Endothelial cell of umbilical vein (primary cell): ENCODE results near the gene SPTY2D1. TPM values are rescaled to one million over a fixed set of nuclear protein-coding genes. Genes with fewer than 3 reads are reported as not detected.
"Not testable (repeated sequence)": the region's sequence is repeated elsewhere in the genome, so short reads cannot be mapped to it uniquely, and the experiment has no call there.

Experiments used
- BruUV-seq: library from RNA; stranded (reverse); fragments of 400-500 nt; replicated peaks from 2 replicates; lab custom pipeline; 2021; lab: Mats Ljungman, UMichigan
- CTCF ChIA-PET: fragments of 300-600, 350-600 bp; sonication (Branson Sonifier 250); formaldehyde crosslinking; loops from one replicate; lab custom pipeline; 2021; ENCODE audit warnings: antibody characterized with exemption, inconsistent platforms; lab: Charles Lee
- POLR2A ChIA-PET: fragments of 300-600, 350-600 bp; sonication (Branson Sonifier 250); formaldehyde crosslinking; loops from one replicate; lab custom pipeline; 2021; ENCODE audit warnings: antibody characterized with exemption, inconsistent platforms; lab: Charles Lee
- DNase-seq: peaks from one replicate; pipeline ENCODE4 v3.0.0-alpha.2; 2011; ENCODE audit warnings: low read depth, low spot score
- FAIRE-seq: peaks from 2 replicates; lab custom pipeline; 2011; peaks lifted over from hg19 to GRCh38; lab: Jason Lieb, UNC
- H2AFZ ChIP-seq: 2 replicates; pipeline ENCODE4 v1.6.0; 2012; ENCODE audit warnings: low read depth, low read length, control low read depth, inconsistent platforms
- H3K27ac ChIP-seq: 2 replicates; pipeline ENCODE4 v1.5.1; 2011; ENCODE audit warnings: low read depth, mild to moderate bottlenecking, control low read depth, low read length, moderate library complexity; ENCODE audit not compliant: insufficient read depth
- H3K27me3 ChIP-seq, 2 experiments: 2 replicates each; pipeline versions ENCODE4 v1.6.0 to v1.6.1; 2011; ENCODE audit warnings: low read length in 2 of 2, mixed read lengths in 1 of 2; ENCODE audit not compliant: control insufficient read depth in 2 of 2, insufficient read depth in 2 of 2
- H3K36me3 ChIP-seq, 2 experiments: 2 replicates in 1 of 2; 3 replicates in 1 of 2; pipeline ENCODE4 v1.5.1; 2011; ENCODE audit warnings: low read length in 2 of 2, mild to moderate bottlenecking in 1 of 2, moderate library complexity in 1 of 2; ENCODE audit not compliant: control insufficient read depth in 2 of 2, insufficient read depth in 2 of 2; ENCODE audit errors: extremely low read depth in 1 of 2
- H3K4me1 ChIP-seq: 3 replicates; pipeline ENCODE4 v1.5.1; 2011; ENCODE audit warnings: mild to moderate bottlenecking, low read length; ENCODE audit not compliant: control insufficient read depth, insufficient read depth; ENCODE audit errors: extremely low read depth
- H3K4me2 ChIP-seq: 2 replicates; pipeline ENCODE4 v1.6.1; 2011; ENCODE audit warnings: low read length, control low read depth, mixed read lengths; ENCODE audit not compliant: insufficient read depth
- H3K4me3 ChIP-seq, 3 experiments: fragments of 200-600 bp in 1 of 3; sonication (generic), shearing (Covaris generic) in 1 of 3; replicated peaks in 1 of 3; 2 replicates each; pipeline ENCODE4 v1.5.1; 2011 to 2016; ENCODE audit warnings: control low read depth in 3 of 3, low read length in 3 of 3, mild to moderate bottlenecking in 2 of 3, inconsistent platforms in 1 of 3, low read depth in 1 of 3, moderate library complexity in 1 of 3; ENCODE audit not compliant: insufficient read depth in 1 of 3
- H3K79me2 ChIP-seq: 2 replicates; pipeline ENCODE4 v1.6.0; 2012; ENCODE audit warnings: low read length, inconsistent platforms; ENCODE audit not compliant: control insufficient read depth, insufficient read depth
- H3K9ac ChIP-seq: replicated peaks from 2 replicates; pipeline ENCODE3; 2011; ENCODE audit warnings: low read length, control low read depth; ENCODE audit not compliant: insufficient read depth; ENCODE audit errors: extremely low read depth
- H3K9me1 ChIP-seq: replicated peaks from 3 replicates; pipeline ENCODE4 v1.6.0; 2011; ENCODE audit warnings: mild to moderate bottlenecking, low read length; ENCODE audit not compliant: control insufficient read depth, insufficient read depth; ENCODE audit errors: extremely low read depth
- H3K9me3 ChIP-seq: replicated peaks from 2 replicates; pipeline ENCODE4 v1.5.1; 2012; ENCODE audit warnings: low read length, inconsistent platforms; ENCODE audit not compliant: control insufficient read depth, insufficient read depth
- H4K20me1 ChIP-seq: replicated peaks from 2 replicates; pipeline ENCODE3; 2011; ENCODE audit warnings: mild to moderate bottlenecking, low read length; ENCODE audit not compliant: control insufficient read depth, insufficient read depth; ENCODE audit errors: extremely low read depth
- CTCF ChIP-seq, 2 donors: IDR thresholded peaks; 1 replicate in 1 of 2; 2 replicates in 1 of 2; pipeline ENCODE4 v1.5.1; 2011; ENCODE audit warnings: low read length in 2 of 2, mild to moderate bottlenecking in 2 of 2, moderate library complexity in 2 of 2, control low read depth in 1 of 2, inconsistent platforms in 1 of 2, low read depth in 1 of 2; ENCODE audit not compliant: insufficient read depth in 1 of 2; ENCODE audit errors: extremely low read depth in 1 of 2
- EZH2 ChIP-seq: IDR thresholded peaks from 2 replicates; pipeline ENCODE4 v1.6.1; 2012; ENCODE audit warnings: borderline replicate concordance, low read depth, mild to moderate bottlenecking, moderate library complexity, low read length, inconsistent platforms; ENCODE audit not compliant: severe bottlenecking
- FOS ChIP-seq: IDR thresholded peaks from 2 replicates; pipeline ENCODE4 v1.6.1; 2011; ENCODE audit warnings: mild to moderate bottlenecking, low read length, moderate library complexity, borderline replicate concordance; ENCODE audit not compliant: insufficient read depth
- GATA2 ChIP-seq: IDR thresholded peaks from 2 replicates; pipeline ENCODE4 v1.7.0; 2011; ENCODE audit warnings: low read depth, mild to moderate bottlenecking, moderate library complexity, mixed read lengths, low read length; ENCODE audit not compliant: insufficient read length, insufficient read depth
- JUN ChIP-seq: IDR thresholded peaks from 2 replicates; pipeline ENCODE4 v1.6.1; 2011; ENCODE audit warnings: borderline replicate concordance, low read depth; ENCODE audit not compliant: insufficient read length, insufficient read depth
- MAX ChIP-seq: IDR thresholded peaks from 2 replicates; pipeline ENCODE4 v1.6.1; 2011; ENCODE audit not compliant: insufficient read depth, insufficient read length
- MYC ChIP-seq: IDR thresholded peaks from one replicate; pipeline ENCODE4 v1.6.1; 2011; ENCODE audit warnings: mild to moderate bottlenecking, low read depth, low read length
- POLR2A ChIP-seq: IDR thresholded peaks from 2 replicates; pipeline ENCODE4 v1.6.1; 2012; ENCODE audit warnings: low read depth, mild to moderate bottlenecking, control low read depth, low read length
- POLR2AphosphoS5 ChIP-seq: IDR thresholded peaks from 2 replicates; pipeline ENCODE4 v1.6.1; 2012; ENCODE audit warnings: low read depth, mild to moderate bottlenecking, control low read depth, low read length, moderate library complexity; ENCODE audit not compliant: insufficient read depth
- dilution Hi-C: fragments of 300-500 bp; cut with MboI; formaldehyde crosslinking; loops from one replicate; pipeline ENCODE4 v1.15.0; 2019; ENCODE audit warnings: low sequenced_read_pairs; ENCODE audit not compliant: extremely low pct_ligation_motif_present
- intact Hi-C: fragments of 100-400 bp; cut with micrococcal nuclease; formaldehyde crosslinking; loops from one replicate; pipeline ENCODE4 v1.10.0; 2022
- polyA plus RNA-seq, 4 experiments: library from polyadenylated mRNA; depleted of rRNA in 3 of 4; stranded (reverse) in 3 of 4; unstranded in 1 of 4; fragments of >200 nt; gene quantifications; 2 replicates each; pipeline versions ENCODE4 v1.2.1 to v1.2.3, GENCODE V29; 2011 to 2012; ENCODE audit warnings: missing spikeins in 1 of 4
- total RNA-seq: library from RNA; stranded (reverse); gene quantifications from 2 replicates; pipeline ENCODE4 v1.2.3, GENCODE V29; 2021

SPTY2D1 gene
- total and polyA plus RNA-seq, 2 donors (not counting 3 experiments of a cell fraction or from before 2014, with no cell fraction given): 5.5 to 18.7 TPM

GRCh38 chr11:18676803-18677202 lies 42.7 kb upstream of the SPTY2D1 start:
- ChIA-PET CTCF (no interaction called here), POLR2A (no interaction called here)
- Histone ChIP-seq H3K4me3 (no peak overlapping the region), H3K36me3 (no peaks in the 10 kb centered on the region), H3K9me1 (no peaks in the 10 kb centered on the region), H3K4me1 (no peaks in the 10 kb centered on the region), H3K27me3 (no peaks in the 10 kb centered on the region), H3K4me2 (no peak overlapping the region), H3K79me2 (no peaks in the 10 kb centered on the region), H3K9ac (no peak overlapping the region), H2AFZ (no peak overlapping the region), H4K20me1 (no peaks in the 10 kb centered on the region), H3K9me3 (no peaks in the 10 kb centered on the region), H3K27ac (no peak overlapping the region)
- BruUV-seq: no TSS peak
- TF ChIP-seq EZH2 (no peak), POLR2A (no peak), POLR2AphosphoS5 (no peak), JUN (no peak), GATA2 (no peak), MAX (no peak), MYC (no peak), CTCF (IDR thresholded peaks at IDR 0.05; ENCODE audit: extremely low read depth in 1 of 2, insufficient read depth in 1 of 2, low read depth in 1 of 2, low read length in 2 of 2) (no peak), FOS (no peak)
- intact Hi-C loops (no loop called here), dilution Hi-C loops (no loop called here)
- no peak for FAIRE-seq
- DNase-seq: no peak

DNA sequence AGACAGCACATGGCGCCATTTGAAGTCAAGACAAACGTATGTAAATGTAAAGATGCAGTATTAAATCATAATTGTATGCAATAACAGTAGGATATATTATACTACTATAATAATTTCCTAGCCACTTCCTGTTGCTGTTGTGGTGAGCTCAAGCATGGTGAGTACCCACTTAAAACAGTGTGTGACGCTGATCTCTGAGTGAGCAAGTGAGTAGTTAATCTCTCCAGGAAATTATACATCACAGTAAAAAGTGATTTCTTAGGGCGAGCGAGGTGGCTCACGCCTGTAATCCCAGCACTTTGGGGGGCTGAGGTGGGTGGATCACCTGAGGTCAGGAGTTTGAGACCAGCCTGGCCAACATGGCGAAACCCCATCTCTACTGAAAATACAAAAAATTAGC lies 38.1 kb upstream of the SPTY2D1 start:
- FAIRE-seq: not testable (repeated sequence)

More for the DNA sequence above, 38.1 kb upstream of the SPTY2D1 start:
- BruUV-seq, H3K4me2 ChIP-seq, H3K9me3 ChIP-seq, dilution Hi-C loops, H3K27ac ChIP-seq, H4K20me1 ChIP-seq, H3K27me3 ChIP-seq, H3K9me1 ChIP-seq, H3K4me3 ChIP-seq, H3K4me1 ChIP-seq, H2AFZ ChIP-seq, H3K36me3 ChIP-seq, H3K9ac ChIP-seq, intact Hi-C loops, POLR2A ChIA-PET, DNase-seq, CTCF ChIA-PET, H3K79me2 ChIP-seq: not testable (repeated sequence)
